DND-41 (cell line): ENCODE results near the gene BRD1.

Experiments used
- ATAC-seq: fragments of 200-7000 bp; cut with Tn5 transposase; 3 replicates; pipeline ENCODE4 v1.9.1; 2021; ENCODE audit warnings: low read depth; ENCODE audit not compliant: insufficient read depth
- DNase-seq: peaks from one replicate; pipeline ENCODE4 v3.0.0-alpha.2; 2020
- H2AFZ ChIP-seq: 2 replicates; pipeline ENCODE4 v1.6.0; 2012; ENCODE audit warnings: low read depth, low read length
- H3K27ac ChIP-seq: 2 replicates; pipeline ENCODE4 v1.5.1; 2012; ENCODE audit warnings: low read length, inconsistent platforms
- H3K27me3 ChIP-seq: fragments of 200-600 bp; sonication (generic); 2 replicates; pipeline ENCODE4 v1.6.0; 2012; ENCODE audit warnings: low read length, mild to moderate bottlenecking, inconsistent platforms; ENCODE audit not compliant: insufficient read depth, poor library complexity
- H3K36me3 ChIP-seq: 2 replicates; pipeline ENCODE4 v1.5.1; 2012; ENCODE audit warnings: low read length, inconsistent platforms; ENCODE audit not compliant: insufficient read depth
- H3K4me1 ChIP-seq: 2 replicates; pipeline ENCODE4 v1.5.1; 2012; ENCODE audit warnings: mild to moderate bottlenecking, low read length; ENCODE audit not compliant: insufficient read depth
- H3K4me2 ChIP-seq: 2 replicates; pipeline ENCODE4 v1.6.0; 2012; ENCODE audit warnings: mild to moderate bottlenecking, moderate library complexity, low read length, inconsistent platforms; ENCODE audit not compliant: insufficient read depth
- H3K4me3 ChIP-seq, 2 experiments: fragments of 200-600 bp in 1 of 2; shearing (Covaris generic) in 1 of 2; 2 replicates each; pipeline ENCODE4 v1.5.1; 2012 to 2016; ENCODE audit warnings: inconsistent platforms in 2 of 2, low read length in 2 of 2, mild to moderate bottlenecking in 2 of 2, low read depth in 1 of 2, moderate library complexity in 1 of 2
- H3K79me2 ChIP-seq: 2 replicates; pipeline ENCODE4 v1.6.0; 2012; ENCODE audit warnings: low read length, inconsistent platforms; ENCODE audit not compliant: insufficient read depth
- H3K9ac ChIP-seq: 2 replicates; pipeline ENCODE4 v1.6.0; 2012; ENCODE audit warnings: low read depth, mild to moderate bottlenecking, inconsistent platforms, low read length, moderate library complexity
- H3K9me3 ChIP-seq: 2 replicates; pipeline ENCODE4 v1.5.1; 2012; ENCODE audit warnings: low read length, moderate library complexity, mild to moderate bottlenecking, inconsistent platforms; ENCODE audit not compliant: insufficient read depth, severe bottlenecking
- H4K20me1 ChIP-seq: 2 replicates; pipeline ENCODE4 v1.6.0; 2012; ENCODE audit warnings: low read length; ENCODE audit not compliant: insufficient read depth
- EZH2 ChIP-seq: IDR thresholded peaks from 3 replicates; pipeline ENCODE4 v1.6.1; 2012; ENCODE audit warnings: borderline replicate concordance, low read depth, mild to moderate bottlenecking, moderate library complexity, low read length, inconsistent platforms; ENCODE audit not compliant: severe bottlenecking
- TF ChIP-seq, protein P1 (sequence below): IDR thresholded peaks from 2 replicates; pipeline ENCODE4 v1.5.1; 2012; ENCODE audit warnings: borderline replicate concordance, low read length, moderate library complexity, mild to moderate bottlenecking; ENCODE audit not compliant: poor library complexity, severe bottlenecking; ENCODE audit errors: extremely low read depth

BRD1 gene

DNA sequence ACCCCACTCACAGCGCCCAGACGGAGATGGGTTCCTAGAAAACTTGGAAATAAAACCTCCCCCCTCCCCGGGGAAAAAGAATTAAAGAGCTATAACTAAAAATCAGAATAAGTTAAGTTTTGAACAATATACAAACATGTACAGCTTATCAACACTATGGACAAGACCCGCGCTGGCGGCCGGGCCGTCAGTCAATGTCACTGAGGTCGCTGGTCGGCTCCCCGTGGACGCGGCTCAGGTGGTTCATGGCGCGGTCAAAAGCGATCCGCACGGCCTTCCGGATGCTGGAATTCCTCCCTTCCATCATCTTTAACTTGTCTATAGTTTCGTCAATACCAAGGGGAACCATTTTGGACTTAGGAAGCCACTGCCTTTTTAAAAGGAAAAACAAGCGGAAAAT lies 53.6 kb downstream of the BRD1 start:
- Histone ChIP-seq H3K4me2 (no peak overlapping the region), H2AFZ (no peak overlapping the region), H3K9me3 (no peaks in the 10 kb centered on the region), H3K4me1 (peaks cover 28% of the 10 kb centered on the region), H3K36me3 (peaks cover 61% of the 10 kb centered on the region), H3K4me3 (no peak overlapping the region), H3K27me3 (no peaks in the 10 kb centered on the region), H3K27ac (no peak overlapping the region), H4K20me1 (peaks cover 65% of the 10 kb centered on the region), H3K79me2 (peaks cover 1% of the 10 kb centered on the region; the same call in 1 of the 2 replicates), H3K9ac (no peak overlapping the region)
- TF ChIP-seq EZH2 = no peak
- TF ChIP-seq, protein P1, sequence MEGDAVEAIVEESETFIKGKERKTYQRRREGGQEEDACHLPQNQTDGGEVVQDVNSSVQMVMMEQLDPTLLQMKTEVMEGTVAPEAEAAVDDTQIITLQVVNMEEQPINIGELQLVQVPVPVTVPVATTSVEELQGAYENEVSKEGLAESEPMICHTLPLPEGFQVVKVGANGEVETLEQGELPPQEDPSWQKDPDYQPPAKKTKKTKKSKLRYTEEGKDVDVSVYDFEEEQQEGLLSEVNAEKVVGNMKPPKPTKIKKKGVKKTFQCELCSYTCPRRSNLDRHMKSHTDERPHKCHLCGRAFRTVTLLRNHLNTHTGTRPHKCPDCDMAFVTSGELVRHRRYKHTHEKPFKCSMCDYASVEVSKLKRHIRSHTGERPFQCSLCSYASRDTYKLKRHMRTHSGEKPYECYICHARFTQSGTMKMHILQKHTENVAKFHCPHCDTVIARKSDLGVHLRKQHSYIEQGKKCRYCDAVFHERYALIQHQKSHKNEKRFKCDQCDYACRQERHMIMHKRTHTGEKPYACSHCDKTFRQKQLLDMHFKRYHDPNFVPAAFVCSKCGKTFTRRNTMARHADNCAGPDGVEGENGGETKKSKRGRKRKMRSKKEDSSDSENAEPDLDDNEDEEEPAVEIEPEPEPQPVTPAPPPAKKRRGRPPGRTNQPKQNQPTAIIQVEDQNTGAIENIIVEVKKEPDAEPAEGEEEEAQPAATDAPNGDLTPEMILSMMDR = no peak
- ATAC-seq (no peak), DNase-seq (no peak)

DNA sequence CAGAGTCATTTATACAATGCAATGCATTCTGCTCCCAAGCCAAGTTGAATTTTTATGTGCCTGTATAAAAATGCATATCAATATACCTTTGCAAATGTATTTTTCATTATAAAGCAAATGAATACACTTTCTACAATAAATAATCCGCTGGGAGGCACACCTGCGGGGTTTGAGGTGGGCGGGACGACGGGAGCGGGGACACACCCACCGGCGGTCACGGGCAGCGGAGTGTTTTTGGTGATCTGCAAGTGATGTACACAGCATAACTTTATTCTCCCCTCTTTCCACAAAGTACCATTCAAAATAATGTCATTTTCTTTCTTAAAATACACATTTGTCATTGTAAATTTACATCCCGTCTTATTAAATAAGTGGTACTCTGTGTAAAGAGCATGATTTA lies 54.1 kb downstream of the BRD1 start:
- Histone ChIP-seq H3K4me1 (peaks cover 28% of the 10 kb centered on the region), H3K9ac (no peak overlapping the region), H3K4me3 (no peak overlapping the region), H3K9me3 (no peaks in the 10 kb centered on the region), H3K4me2 (no peak overlapping the region), H4K20me1 (peaks cover 63% of the 10 kb centered on the region), H3K36me3 (peaks cover 59% of the 10 kb centered on the region), H3K27ac (no peak overlapping the region), H3K27me3 (no peaks in the 10 kb centered on the region), H2AFZ (no peak overlapping the region), H3K79me2 (no peaks in the 10 kb centered on the region)
- TF ChIP-seq, protein P1 = no peak
- no peak for TF ChIP-seq EZH2
- DNase-seq (no peak), ATAC-seq (no peak)

DNA sequence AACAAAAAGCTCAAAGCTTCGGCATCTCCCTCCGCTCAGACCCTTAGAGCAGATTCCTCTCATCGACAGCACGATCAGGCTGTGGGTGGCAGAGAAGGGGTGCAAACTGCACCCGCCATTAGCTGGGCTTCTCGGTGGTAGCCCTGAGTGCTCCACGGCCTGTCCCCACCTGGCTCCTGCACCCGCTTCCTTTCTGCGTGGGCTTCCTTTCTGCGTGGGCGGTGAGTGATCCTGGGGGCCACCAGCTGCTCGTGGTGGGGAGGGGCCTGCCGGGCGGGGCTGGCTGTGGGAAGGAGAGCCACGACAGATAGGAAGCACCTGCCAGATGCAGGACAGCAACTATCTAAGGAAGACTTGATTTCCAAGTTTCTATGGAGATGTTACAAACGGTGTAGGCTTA lies 55.0 kb downstream of the BRD1 start:
- H3K4me1 ChIP-seq = peaks cover 28% of the 10 kb centered on the region
- H4K20me1 ChIP-seq = peaks cover 55% of the 10 kb centered on the region
- H3K27me3 ChIP-seq = no peaks in the 10 kb centered on the region
- H3K4me2 ChIP-seq = no peak overlapping the region
- H3K27ac ChIP-seq = peak overlapping the region; percentile 14; the same call in 1 of the 2 replicates
- no peak overlapping the region for H3K4me3 ChIP-seq
- no peak overlapping the region for H2AFZ ChIP-seq
- peaks cover 51% of the 10 kb centered on the region for H3K36me3 ChIP-seq
- TF ChIP-seq, protein P1 = no peak
- no peak for TF ChIP-seq EZH2
- no peak overlapping the region for H3K9ac ChIP-seq
- no peaks in the 10 kb centered on the region for H3K9me3 ChIP-seq
- H3K79me2 ChIP-seq = no peaks in the 10 kb centered on the region
- peak; percentile 69 for DNase-seq
- ATAC-seq = peak; percentile 67
